Lower leg skin (tissue), 4 donors: ENCODE data around the gene NTMT1. TPM values are rescaled to one million over a fixed set of nuclear protein-coding genes. Genes with fewer than 3 reads are reported as not detected.

Source experiments
- DNase-seq, 2 donors: peaks; one replicate each; pipeline ENCODE4 v3.0.0-alpha.2; 2019; ENCODE audit warnings: low spot score in 2 of 2
- H3K4me3 ChIP-seq: fragments of 200-600 bp; sonication (generic); 2 replicates; pipeline ENCODE4 v1.5.1; 2017; ENCODE audit warnings: mild to moderate bottlenecking, low read depth; ENCODE audit not compliant: poor library complexity, severe bottlenecking
- POLR2A ChIP-seq, 2 donors: fragments of 450-650 bp; IDR thresholded peaks; one replicate each; pipeline ENCODE4 v1.6.1; 2016 to 2017; ENCODE audit warnings: antibody characterized with exemption in 2 of 2, mild to moderate bottlenecking in 1 of 2, moderate library complexity in 1 of 2
- WGBS, 2 donors: methylation state at CpG; one replicate each; pipeline ENCODE4 v1.1.5; 2018; 5-methylcytosine and 5-hydroxymethylcytosine counted together
- intact Hi-C: fragments of 100-400 bp; cut with DNase I; formaldehyde crosslinking; loops from one replicate; pipeline ENCODE4 v1.15.0; 2023; ENCODE audit warnings: low total_unique reads
- total RNA-seq, 4 donors: library from RNA; depleted of rRNA; stranded (reverse); fragments of >200 nt; gene quantifications; one replicate each; pipeline ENCODE4 v1.1.0, GENCODE V29; 2016
- TF ChIP-seq, protein P1 (sequence below), 3 donors: fragments of 450-650 bp; IDR thresholded peaks; one replicate each; pipeline ENCODE4 v1.5.1; 2016; ENCODE audit warnings: antibody characterized with exemption in 3 of 3, mild to moderate bottlenecking in 3 of 3, moderate library complexity in 2 of 3

The NTMT1 gene
- total RNA-seq, 4 donors from 2014 or later = 19.7 to 31.0 (median 25.7) TPM

DNA sequence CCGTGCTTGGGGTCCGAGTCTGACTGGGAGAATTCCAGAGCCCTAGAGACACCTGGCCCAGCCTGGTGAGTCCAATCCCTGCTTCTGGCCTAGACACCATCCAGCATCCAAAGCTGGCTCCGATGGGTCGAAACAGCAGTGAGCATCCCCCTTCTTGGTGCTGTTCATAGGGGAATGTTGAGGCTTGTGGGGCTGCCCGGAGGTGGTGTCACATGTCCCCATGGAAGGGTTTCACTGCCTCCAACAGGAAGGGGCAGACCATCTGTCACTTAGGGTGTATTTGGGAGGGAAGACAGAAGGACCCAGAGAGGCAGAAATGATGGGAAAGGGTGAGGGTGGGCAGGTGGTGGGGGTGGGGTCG is 19.0 kb upstream of the NTMT1 start:
- TF ChIP-seq, protein P1, sequence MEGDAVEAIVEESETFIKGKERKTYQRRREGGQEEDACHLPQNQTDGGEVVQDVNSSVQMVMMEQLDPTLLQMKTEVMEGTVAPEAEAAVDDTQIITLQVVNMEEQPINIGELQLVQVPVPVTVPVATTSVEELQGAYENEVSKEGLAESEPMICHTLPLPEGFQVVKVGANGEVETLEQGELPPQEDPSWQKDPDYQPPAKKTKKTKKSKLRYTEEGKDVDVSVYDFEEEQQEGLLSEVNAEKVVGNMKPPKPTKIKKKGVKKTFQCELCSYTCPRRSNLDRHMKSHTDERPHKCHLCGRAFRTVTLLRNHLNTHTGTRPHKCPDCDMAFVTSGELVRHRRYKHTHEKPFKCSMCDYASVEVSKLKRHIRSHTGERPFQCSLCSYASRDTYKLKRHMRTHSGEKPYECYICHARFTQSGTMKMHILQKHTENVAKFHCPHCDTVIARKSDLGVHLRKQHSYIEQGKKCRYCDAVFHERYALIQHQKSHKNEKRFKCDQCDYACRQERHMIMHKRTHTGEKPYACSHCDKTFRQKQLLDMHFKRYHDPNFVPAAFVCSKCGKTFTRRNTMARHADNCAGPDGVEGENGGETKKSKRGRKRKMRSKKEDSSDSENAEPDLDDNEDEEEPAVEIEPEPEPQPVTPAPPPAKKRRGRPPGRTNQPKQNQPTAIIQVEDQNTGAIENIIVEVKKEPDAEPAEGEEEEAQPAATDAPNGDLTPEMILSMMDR (IDR thresholded peaks at IDR 0.05) = no peak
- no peak for TF ChIP-seq POLR2A (IDR thresholded peaks at IDR 0.05)
- H3K4me3 ChIP-seq = no peak overlapping the region
- DNase-seq = no peak
- WGBS, 2 donors = 77 to 79% methylated on average over 6 of the region's 6 CpGs
- intact Hi-C loops = loop anchor here (10.0 kb wide), 1 partner anchor 432 kb away; the partner anchor contains the start of gene IER5L

DNA sequence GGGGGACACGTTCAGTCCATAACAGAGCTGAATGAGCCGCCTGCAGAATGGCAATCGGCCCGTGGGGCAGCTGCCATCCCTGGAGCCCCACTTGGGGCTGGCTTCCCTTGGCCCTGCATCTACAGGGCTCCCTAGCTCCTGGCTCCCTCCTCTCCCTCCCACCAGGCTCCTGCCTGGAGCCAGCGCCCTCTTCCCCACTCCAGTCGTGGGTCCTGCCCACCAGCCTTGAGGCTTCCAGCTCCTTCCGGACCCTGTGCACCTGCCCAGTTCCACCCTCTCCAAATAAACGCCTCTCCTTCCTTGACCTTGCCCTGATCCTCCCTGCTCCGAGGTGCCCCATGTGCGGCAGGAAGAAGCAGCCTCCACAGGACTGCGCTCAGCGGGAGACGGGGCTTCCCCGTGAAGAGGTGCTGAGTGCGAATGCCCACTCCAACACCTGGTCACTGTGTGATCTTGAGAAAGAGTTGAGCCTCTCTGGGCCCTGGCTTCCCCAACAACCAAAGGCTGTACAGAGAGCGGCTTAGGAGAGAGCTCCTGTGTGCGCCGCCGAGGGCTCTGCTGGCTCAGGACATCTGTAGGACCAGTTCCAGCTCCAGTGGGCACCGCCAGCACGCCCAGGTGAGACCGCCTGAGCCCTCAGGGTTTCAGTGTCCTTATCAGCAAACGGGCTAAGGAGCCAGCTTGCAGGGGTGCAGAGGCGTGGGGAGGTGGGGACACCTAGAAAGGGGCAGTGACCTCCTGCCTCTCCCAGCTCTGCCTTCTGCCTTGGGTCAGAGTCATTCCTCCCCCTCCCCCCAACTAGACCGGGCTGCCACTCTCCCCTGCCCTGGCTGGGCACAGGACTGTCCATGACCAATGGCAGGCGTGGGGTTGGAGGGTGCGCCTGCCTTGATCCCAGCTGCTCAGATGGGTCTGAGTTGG is 17.1 kb upstream of the NTMT1 start:
- intact Hi-C loops = loop anchor here (10.0 kb wide), 1 partner anchor 434 kb away; the partner anchor contains the start of gene IER5L
- TF ChIP-seq, protein P1 (IDR thresholded peaks at IDR 0.05) = no peak
- no peak for TF ChIP-seq POLR2A (IDR thresholded peaks at IDR 0.05)
- 77 to 86% methylated on average over 25 to 27 of the region's 27 CpGs for WGBS, 2 donors
- DNase-seq = no peak
- no peak overlapping the region for H3K4me3 ChIP-seq

DNA sequence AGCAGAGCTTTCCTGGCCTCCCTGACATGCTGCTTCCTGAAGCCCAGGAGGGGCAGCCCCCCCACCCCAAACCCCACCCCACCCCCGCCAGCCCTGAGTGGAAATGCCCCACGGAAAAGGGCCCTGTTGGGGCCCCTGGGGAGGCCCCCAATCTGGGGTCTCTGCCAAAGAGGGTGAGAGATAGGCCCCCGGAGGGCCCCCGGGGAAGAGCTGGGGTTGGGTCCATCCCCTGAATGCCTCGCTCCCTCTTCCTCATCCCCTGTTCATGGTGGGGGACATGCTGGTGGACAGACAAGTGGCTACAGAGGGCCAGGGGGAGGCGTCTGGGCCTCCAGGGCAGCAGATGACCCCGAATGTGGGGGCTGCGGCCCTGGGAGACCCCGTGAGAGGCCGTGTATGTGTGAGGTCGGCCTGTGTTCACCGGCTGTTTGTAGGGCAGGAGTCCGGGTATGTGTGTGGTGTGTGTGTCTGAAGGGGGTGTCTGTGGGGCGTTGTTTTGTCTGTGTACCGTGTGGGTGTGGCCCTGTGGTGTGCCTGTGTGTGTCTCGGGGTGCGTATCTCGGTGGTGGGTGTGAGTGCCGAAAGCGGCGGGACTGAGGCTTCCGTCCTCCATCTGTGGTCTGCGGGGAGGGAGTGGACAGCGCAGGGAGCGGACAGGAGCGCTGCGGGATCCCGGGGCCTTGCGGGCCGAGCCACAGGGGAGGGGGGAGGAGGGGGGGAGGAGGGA is 16.3 kb upstream of the NTMT1 start:
- no peak for TF ChIP-seq POLR2A (IDR thresholded peaks at IDR 0.05)
- TF ChIP-seq, protein P1 (IDR thresholded peaks at IDR 0.05) = no peak
- no peak for DNase-seq
- no peak overlapping the region for H3K4me3 ChIP-seq
- intact Hi-C loops = loop anchor here (5.0 to 10.0 kb wide), 2 partner anchors 435 to 472 kb away; partner anchors contain the start of gene IER5L
- WGBS, 2 donors = 17 to 22% methylated on average over 21 to 22 of the region's 30 CpGs

DNA sequence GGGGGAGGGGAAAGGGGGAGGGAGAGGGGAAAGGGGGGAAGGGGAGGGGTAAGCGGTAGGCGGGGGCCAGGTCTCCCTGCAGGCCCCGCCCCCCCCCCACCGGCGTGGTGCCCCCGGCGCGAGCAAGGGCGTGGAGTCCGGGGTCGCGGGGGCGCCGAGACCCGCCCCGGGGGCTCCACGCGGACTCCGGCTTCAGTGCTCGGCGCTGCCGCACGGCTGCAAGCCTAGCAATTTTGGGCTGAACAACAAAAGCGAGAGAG is 15.8 kb upstream of the NTMT1 start:
- TF ChIP-seq POLR2A (IDR thresholded peaks at IDR 0.05) = no peak
- TF ChIP-seq, protein P1 (IDR thresholded peaks at IDR 0.05) = no peak
- intact Hi-C loops = loop anchor here (5.0 kb wide), 1 partner anchor 473 kb away; no protein-coding TSS in a partner anchor
- DNase-seq = no peak
- WGBS, 2 donors = 1 to 2% methylated on average over 21 to 22 of the region's 24 CpGs
- no peak overlapping the region for H3K4me3 ChIP-seq

DNA sequence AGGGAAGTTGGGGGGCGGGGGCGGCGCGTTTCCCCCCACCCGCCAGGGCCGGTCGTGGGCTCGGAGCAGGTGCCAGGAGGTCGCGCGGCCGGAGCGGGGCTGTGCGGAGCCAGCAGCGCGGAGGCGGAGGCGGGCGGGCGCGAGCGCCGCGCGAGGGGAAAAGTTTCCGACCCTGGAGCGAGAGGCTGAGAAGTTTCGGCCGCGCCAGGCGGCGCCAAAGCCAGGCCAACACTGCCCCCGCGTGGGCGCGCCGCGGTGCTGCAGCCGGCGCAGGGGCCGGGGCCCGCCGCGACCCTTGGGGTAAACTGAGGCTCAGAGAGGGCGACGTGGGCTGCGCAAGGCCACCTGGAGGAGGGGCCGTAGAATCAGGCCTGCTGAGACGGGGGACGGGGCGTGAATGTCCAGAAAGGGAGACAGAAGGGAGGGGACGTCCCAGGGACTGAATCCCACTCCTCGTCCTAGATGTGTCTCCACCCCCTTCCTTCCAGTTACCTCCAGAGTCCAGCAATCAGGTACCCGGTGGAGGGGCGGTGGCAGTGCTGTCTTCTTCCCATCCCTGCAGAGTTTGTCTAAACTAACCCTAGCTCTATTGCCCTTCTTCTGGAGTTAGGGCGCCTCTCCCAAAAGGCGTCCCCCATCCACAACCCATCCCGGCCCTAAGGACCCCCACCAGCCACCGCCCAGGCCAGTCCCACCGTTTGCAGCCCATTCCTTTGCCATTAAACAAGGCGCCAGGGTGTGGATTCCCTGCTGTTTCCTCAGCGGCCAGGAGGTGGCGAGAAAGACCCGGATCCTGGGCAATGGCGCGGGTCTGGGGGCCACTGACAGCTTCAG is 15.3 kb upstream of the NTMT1 start:
- TF ChIP-seq, protein P1 (IDR thresholded peaks at IDR 0.05) = peak in 1 of 3 donors; percentile 88
- TF ChIP-seq POLR2A (IDR thresholded peaks at IDR 0.05) = no peak
- DNase-seq = peak in 1 of 2 donors; percentile 96
- intact Hi-C loops = loop anchor here (5.0 kb wide), 1 partner anchor 473 kb away; no protein-coding TSS in a partner anchor
- no peak overlapping the region for H3K4me3 ChIP-seq
- WGBS, 2 donors = 0 to 1% methylated on average over 49 to 54 of the region's 66 CpGs
